ENCODE measurements around the gene SAG.

DNA sequence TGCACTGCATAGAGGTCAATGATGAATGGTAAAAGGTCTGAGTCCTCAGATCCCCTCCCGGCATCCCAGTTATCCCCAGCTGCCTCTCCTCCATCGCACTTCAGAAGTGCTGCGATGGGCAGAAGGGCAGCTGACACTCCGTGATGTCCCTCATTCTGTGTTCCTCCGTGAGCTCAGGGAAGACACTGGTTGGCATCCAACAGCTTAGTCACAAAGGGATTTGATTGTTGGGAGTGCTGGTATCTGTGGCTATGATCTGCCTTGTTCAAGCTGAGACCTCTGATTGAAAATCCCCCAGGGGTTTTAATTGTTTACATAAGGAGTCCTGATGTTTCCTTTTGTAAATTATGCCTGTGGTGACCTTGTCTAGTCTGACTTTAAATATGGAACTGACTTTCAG is 19.0 kb upstream of the SAG start:
- TF ChIP-seq, protein P1, sequence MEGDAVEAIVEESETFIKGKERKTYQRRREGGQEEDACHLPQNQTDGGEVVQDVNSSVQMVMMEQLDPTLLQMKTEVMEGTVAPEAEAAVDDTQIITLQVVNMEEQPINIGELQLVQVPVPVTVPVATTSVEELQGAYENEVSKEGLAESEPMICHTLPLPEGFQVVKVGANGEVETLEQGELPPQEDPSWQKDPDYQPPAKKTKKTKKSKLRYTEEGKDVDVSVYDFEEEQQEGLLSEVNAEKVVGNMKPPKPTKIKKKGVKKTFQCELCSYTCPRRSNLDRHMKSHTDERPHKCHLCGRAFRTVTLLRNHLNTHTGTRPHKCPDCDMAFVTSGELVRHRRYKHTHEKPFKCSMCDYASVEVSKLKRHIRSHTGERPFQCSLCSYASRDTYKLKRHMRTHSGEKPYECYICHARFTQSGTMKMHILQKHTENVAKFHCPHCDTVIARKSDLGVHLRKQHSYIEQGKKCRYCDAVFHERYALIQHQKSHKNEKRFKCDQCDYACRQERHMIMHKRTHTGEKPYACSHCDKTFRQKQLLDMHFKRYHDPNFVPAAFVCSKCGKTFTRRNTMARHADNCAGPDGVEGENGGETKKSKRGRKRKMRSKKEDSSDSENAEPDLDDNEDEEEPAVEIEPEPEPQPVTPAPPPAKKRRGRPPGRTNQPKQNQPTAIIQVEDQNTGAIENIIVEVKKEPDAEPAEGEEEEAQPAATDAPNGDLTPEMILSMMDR (conservative IDR thresholded peaks at IDR 0.05; ENCODE audit: low read length): no peak
- no peak for TF ChIP-seq EZH2phosphoT487 (IDR thresholded peaks at IDR 0.05; ENCODE audit: borderline replicate concordance, low read depth, low read length)

Measured in OCI-LY7 (cell line).